Left kidney (tissue), 2 donors: Measurements from ENCODE around the gene TFPI2. TPM values are rescaled to one million over a fixed set of nuclear protein-coding genes. Genes with fewer than 3 reads are reported as not detected.

Experiments
- DNase-seq: peaks from one replicate; pipeline ENCODE4 v3.0.0-alpha.2; 2013
- polyA plus RNA-seq: library from polyadenylated mRNA; unstranded; fragments of 120-200 nt; gene quantifications from one replicate; pipeline ENCODE4 v1.2.1, GENCODE V29; 2013; ENCODE audit not compliant: insufficient read length

The TFPI2 gene
- polyA plus RNA-seq, 1 donor = 10.3 TPM

DNA sequence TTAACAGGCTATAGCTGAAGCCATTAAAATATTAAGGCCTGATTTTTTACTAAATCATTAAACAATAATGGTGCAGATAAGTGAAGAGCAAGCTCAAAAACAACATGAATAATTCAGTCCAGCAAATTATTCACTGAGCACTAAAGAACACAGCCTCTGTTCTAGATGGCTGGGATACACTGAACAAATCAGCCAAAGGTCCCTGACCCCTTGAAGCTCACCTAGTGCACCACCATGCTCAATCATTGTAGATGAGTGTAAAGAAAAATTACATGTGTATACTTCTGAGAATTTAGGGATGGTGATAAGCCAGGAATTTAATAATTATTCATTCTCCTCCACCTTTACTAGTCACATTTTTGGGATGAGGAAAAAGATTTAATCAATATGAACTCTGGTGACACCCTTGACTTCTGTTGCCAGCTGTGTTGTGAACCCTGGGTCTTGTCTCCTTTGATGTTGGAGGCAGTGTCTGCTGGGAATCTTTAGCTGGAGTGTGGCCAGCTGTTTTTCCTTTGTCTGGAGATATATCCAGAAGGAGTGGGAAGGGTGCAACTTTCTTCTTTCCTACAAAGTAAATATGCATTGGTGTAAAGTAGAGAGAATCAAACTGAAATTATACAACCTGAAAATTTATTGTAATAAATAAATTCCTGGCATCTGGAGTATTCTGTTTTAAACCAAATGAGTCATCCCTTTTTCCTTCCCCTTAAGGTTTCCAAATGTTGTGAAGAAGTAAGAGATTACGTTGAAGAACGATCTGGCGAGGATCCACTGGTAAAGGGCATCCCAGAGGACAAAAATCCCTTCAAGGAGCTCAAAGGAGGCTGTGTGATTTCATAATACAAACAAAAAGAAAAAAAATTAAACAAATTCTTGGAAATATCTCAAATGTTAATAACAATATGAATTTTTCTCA is 19.8 kb upstream of the TFPI2 start:
- no peak for DNase-seq

DNA sequence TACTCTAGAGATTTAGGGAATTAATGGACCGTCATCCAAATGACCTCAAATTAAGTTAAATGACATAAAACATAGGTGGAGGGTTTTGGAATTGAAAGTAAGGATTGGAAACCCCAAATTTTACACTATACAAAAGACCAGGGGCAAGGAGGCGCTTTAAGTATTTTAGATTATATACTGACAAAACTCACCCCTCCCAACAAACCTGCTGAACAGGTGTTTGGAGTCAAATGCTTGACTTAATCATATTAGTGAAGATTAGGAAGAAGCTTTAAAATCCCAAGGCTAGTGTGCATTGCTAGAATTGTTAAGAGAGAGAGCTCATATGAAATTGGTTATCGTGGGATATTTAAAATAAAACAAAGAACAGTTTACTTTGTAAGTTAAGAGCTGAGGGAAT is 15.7 kb upstream of the TFPI2 start, which contains the start of gene GNGT1:
Gene GNGT1 (plus strand): TSS at position 301 of the 400 bp plus-strand sequence. CDS start 180 bp downstream, outside the sequence.
- no peak for DNase-seq

DNA sequence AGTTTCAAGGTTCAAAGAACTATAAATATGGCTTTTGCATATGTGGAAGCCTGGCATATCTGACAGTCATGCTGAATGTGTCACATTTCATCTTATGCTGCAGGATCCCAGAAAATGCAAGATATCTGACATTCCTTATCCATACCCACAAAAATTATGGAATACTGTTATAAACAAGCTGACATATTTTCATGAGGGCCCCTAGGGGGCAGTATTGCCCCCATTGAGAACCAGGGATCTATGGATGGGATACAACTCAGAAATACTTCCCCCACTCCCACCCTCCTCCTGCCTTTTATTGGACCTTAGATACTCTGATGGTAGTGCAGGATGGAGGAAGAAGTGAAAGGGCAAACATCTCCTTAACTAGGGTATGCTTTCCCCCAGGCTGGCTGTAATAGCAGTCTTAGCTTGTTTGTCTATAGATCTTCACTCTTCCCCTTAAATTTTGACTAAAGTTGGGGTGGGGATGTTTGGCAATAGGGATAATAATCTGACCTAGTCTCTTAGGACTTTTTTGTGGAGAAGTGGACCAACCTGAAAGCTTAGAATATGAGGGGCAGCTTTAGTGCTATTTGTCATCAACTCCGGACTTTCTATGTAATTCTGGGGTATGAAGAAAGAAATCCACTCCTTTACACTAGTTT is 12.3 kb upstream of the TFPI2 start:
- DNase-seq = peak; percentile 54

GRCh38 chr7:93897680-93898079 is 7.1 kb upstream of the TFPI2 start:
- no peak for DNase-seq

GRCh38 chr7:93895859-93896600 is 5.5 kb upstream of the TFPI2 start:
- DNase-seq = no peak

- no peak for DNase-seq
Measured at GRCh38 chr7:93894966-93895640, 4.5 kb upstream of the TFPI2 start.

DNA sequence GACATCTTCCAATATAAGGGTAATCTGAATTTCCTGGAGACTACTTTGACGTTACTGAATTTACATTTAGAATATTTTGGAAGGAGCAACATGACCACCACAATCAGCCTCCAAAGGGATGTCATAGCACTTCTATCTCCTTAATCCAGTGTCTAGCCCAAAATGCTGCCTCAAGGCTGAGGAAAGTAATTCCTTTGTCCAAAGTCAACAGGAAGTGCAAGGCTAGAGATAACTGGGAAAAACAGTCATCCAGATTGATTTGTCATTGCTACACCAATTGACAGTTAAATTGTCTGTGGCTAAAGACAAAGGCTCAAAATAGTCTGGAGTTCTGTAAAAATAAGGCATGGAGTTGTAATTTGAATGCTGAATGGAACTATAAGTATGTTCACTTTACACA is 3.9 kb upstream of the TFPI2 start:
- DNase-seq = no peak

DNA sequence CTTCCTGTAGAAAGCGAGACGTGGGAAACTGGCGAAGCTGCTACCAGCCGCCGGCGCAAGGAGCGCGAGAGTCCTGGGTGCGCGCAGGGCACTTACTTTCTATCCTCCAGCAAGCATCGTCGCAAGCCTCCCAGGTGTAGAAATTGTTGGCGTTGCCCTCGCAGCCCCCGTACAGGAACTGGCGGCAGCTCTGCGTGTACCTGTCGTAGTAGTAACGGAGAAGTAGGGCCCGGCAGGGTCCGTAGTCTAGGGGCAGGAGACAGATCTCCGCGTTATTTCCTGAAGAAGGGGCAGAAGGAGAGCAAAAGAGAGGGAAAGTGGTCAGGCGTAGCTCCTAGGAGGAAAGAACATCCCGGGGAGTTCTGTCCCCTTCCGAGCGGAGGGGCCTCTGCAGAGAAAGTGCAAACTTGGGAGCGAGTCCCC is 501 bp downstream of the TFPI2 start:
- peak; percentile 58 for DNase-seq

- no peak for DNase-seq
Measured at GRCh38 chr7:93889261-93889660, 1.3 kb downstream of the TFPI2 start.

- no peak for DNase-seq
Measured at GRCh38 chr7:93884541-93884940, 6.0 kb downstream of the TFPI2 start.

DNA sequence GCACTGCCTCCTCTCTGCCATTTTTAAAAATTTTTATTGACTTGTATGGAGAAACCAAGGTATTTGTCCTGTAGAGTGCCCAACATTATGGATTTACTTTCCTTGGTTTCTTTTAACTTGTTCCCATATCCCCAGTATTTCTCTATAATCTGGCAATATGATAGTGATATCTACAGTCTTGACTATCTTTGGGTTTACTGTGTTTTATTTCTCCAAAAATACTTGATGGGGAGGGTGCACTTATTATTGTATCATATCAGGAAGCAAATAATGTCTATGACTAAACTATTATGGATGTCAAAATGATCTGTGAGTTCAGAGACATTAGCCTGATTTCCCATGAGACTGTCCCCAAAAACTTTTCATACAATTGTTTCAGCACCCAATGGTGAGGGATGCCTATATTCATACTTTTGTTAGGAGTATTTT is 6.6 kb downstream of the TFPI2 start:
- DNase-seq = no peak

DNA sequence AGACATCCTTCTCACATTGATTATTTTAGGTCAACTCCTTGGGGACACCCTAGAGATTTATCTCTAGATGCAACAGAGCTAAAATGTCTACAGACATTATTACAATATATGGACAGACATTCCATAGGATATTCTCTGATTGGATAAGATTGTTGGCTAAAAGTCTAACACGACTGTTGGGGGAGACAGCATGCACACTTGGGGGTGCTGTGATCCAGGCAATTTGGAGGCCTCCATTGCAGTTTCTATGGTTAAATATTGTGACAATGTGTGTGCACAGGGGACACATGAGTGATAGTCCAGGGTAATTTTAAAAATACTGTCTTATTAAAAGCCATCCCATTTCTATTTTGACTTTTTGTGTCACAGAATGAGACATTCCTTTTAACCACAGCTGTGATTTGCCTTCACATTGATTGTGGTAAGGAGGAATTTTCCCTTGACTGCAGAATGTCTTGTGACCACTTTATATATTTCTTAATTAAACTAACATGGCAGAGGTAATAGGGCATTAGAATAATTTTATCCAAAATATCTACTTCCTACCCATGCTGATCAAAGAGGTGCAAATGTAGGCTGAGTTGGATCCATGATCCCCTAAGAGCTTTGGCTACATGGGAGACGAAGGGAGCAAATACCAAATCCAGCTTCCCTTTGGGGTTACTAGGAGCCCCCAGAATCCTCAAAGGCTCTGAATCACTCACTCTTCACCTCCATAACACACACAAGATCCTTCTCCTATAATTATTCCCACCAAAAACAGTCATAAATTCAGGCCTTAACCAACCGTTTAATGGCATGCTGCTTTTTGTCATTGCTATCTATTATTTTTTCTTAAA is 7.3 kb downstream of the TFPI2 start:
- no peak for DNase-seq

DNA sequence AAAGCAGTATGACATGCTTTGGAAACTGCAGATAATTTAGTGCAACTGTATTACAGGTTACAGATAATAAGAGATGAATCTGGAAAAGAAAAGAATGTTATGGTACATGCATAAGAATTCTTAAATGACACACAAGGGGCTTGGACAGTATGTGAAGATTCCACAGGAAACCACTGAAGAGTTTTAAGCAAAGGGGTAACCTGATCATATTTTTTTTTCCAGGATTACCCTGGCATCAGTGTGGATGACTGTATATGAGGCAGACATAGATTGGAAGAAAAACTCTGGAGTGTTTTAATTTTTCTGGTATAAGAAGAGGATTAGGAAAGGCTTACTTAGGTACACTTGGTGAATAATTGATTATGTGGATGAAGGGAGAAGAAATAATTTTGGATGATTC is 8.1 kb downstream of the TFPI2 start:
- DNase-seq = no peak

- DNase-seq = no peak
Measured at GRCh38 chr7:93879356-93879755, 11.2 kb downstream of the TFPI2 start.

DNA sequence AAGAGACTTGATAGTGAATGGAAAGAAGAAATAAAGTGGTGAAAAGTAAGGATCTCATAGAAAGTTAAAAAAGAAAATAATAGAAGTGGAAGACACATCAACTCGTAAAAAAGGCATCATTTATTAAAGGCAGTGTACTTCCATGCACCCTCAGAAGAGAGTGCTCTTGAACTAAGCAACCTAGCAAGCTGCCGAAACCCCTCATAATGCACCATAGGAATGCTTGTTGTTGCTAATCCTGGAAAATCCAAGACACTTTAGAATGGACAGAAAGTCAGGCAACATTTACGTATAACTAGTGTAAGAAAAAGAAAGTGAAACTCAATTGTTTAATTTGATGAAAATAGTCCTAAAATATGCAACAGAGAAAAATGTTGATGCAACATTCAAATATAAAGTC is 12.8 kb downstream of the TFPI2 start:
- DNase-seq = no peak

- no peak for DNase-seq
Measured at GRCh38 chr7:93873998-93874574, 16.5 kb downstream of the TFPI2 start.

- no peak for DNase-seq
Measured at GRCh38 chr7:93866886-93867285, 23.7 kb downstream of the TFPI2 start.

- no peak for DNase-seq
Measured at GRCh38 chr7:93862651-93863050, 27.9 kb downstream of the TFPI2 start.

DNA sequence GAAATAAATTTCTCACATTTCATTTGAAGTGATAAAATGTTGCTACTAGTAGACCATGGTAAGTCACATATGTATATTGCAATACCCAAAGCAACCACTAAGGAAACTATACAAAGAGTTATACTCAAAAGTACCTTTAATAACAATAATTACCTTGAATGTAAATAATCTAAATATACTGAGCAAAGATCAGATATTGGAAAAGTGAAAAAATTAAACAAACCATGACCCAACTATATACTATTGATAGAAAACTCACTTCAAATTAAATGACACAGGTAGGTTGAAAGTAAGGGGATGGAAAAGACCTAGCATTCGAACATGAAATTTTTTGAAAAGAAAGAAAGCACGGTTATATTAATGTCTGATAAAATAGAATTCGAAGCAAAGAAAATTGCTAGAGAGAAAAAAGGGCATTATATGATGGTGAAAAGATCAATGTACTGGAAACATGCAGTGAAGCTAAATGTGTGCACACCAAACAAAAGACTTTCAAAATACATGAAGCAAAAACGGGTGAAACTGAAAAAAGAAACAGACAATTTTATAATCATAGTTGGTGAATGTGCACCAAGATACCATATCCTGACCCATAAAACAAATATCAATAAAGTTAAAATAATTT is 29.1 kb downstream of the TFPI2 start:
- DNase-seq = no peak

DNA sequence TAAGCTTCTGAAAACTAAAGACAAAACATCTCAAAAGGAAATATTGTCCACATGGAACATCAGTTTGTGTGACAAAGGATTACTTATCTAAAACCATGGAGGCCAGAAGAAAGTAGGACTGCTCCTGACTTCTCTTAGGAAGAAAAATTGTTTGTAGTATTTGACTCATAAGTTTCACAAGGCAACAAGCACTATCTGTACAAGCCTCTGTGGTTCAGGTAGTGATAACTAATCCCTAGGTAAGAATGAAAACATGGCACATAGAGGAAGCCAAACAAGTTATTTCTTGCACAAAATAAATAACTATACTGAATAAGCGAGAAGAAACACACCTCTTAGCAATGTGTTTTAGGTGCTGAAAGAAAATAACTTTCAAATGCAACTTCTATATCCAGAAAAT is 30.3 kb downstream of the TFPI2 start:
- no peak for DNase-seq
